Astrocyte (in vitro differentiated cells and primary cell): ENCODE measurements around the gene FAM131C. TPM values are rescaled to one million over a fixed set of nuclear protein-coding genes. Genes with fewer than 3 reads are reported as not detected.

ENCODE experiments used
- DNase-seq: peaks from one replicate; pipeline ENCODE4 v3.0.0-alpha.2; 2010; ENCODE audit warnings: low read depth
- FAIRE-seq: peaks from 2 replicates; lab custom pipeline; 2011; peaks lifted over from hg19 to GRCh38; lab: Jason Lieb, UNC
- H2AFZ ChIP-seq: 2 replicates; pipeline ENCODE4 v1.6.0; 2012; ENCODE audit warnings: low read depth, low read length, inconsistent platforms
- H3K27ac ChIP-seq: 2 replicates; pipeline ENCODE4 v1.5.1; 2011; ENCODE audit warnings: low read depth, low read length, inconsistent platforms
- H3K27me3 ChIP-seq: 2 replicates; pipeline ENCODE4 v1.6.0; 2011; ENCODE audit warnings: low read length, inconsistent platforms; ENCODE audit not compliant: insufficient read depth
- H3K36me3 ChIP-seq: 2 replicates; pipeline ENCODE4 v1.5.1; 2011; ENCODE audit warnings: low read length, inconsistent platforms; ENCODE audit not compliant: insufficient read depth
- H3K4me1 ChIP-seq: 2 replicates; pipeline ENCODE4 v1.5.1; 2011; ENCODE audit warnings: low read length, inconsistent platforms; ENCODE audit not compliant: insufficient read depth
- H3K4me2 ChIP-seq: 2 replicates; pipeline ENCODE4 v1.6.0; 2012; ENCODE audit warnings: low read length, inconsistent platforms
- H3K4me3 ChIP-seq: 2 replicates; pipeline ENCODE4 v1.5.1; 2011; ENCODE audit warnings: low read depth, mild to moderate bottlenecking, low read length, inconsistent platforms; ENCODE audit not compliant: insufficient read depth
- H3K79me2 ChIP-seq: 2 replicates; pipeline ENCODE4 v1.6.0; 2012; ENCODE audit warnings: mild to moderate bottlenecking, low read length, inconsistent platforms; ENCODE audit not compliant: insufficient read depth
- H3K9ac ChIP-seq: 2 replicates; pipeline ENCODE4 v1.6.0; 2012; ENCODE audit warnings: mild to moderate bottlenecking, low read length, inconsistent platforms
- H3K9me3 ChIP-seq: 2 replicates; pipeline ENCODE4 v1.5.1; 2012; ENCODE audit warnings: low read depth, mild to moderate bottlenecking, low read length, inconsistent platforms; ENCODE audit not compliant: insufficient read depth
- H4K20me1 ChIP-seq: 2 replicates; pipeline ENCODE4 v1.6.0; 2012; ENCODE audit warnings: low read length, inconsistent platforms; ENCODE audit not compliant: insufficient read depth
- H3K27ac Mint-ChIP-seq: one replicate; pipeline ENCODE4 v1.8.0; 2021; ENCODE audit warnings: mild to moderate bottlenecking, mixed read lengths; ENCODE audit not compliant: unreplicated experiment
- H3K27me3 Mint-ChIP-seq: one replicate; pipeline ENCODE4 v1.8.0; 2021; ENCODE audit warnings: low read depth, mixed read lengths; ENCODE audit not compliant: unreplicated experiment
- H3K36me3 Mint-ChIP-seq: one replicate; pipeline ENCODE4 v1.8.0; 2021; ENCODE audit warnings: low read depth, mixed read lengths; ENCODE audit not compliant: unreplicated experiment
- H3K4me1 Mint-ChIP-seq: one replicate; pipeline ENCODE4 v1.8.0; 2021; ENCODE audit warnings: low read depth, mixed read lengths; ENCODE audit not compliant: unreplicated experiment
- H3K4me3 Mint-ChIP-seq: one replicate; pipeline ENCODE4 v1.8.0; 2021; ENCODE audit warnings: mild to moderate bottlenecking, moderate library complexity, mixed read lengths; ENCODE audit not compliant: unreplicated experiment
- H3K9me3 Mint-ChIP-seq: one replicate; pipeline ENCODE4 v1.8.0; 2021; ENCODE audit warnings: mild to moderate bottlenecking, mixed read lengths; ENCODE audit not compliant: unreplicated experiment
- EZH2 ChIP-seq: IDR thresholded peaks from 2 replicates; pipeline ENCODE4 v1.6.1; 2012; ENCODE audit warnings: mild to moderate bottlenecking, low read length, inconsistent platforms; ENCODE audit not compliant: insufficient read depth
- total RNA-seq: library from RNA; stranded (reverse); gene quantifications from 2 replicates; pipeline ENCODE4 v1.2.1, GENCODE V29; 2021
- TF ChIP-seq, protein P1 (sequence below): IDR thresholded peaks from 2 replicates; pipeline ENCODE4 v1.5.1; 2011; ENCODE audit warnings: low read depth, mild to moderate bottlenecking, inconsistent platforms, low read length, moderate library complexity; ENCODE audit not compliant: insufficient read depth

Gene FAM131C
- total RNA-seq, 1 donor from 2014 or later = 0.11 TPM

GRCh38 chr1:16015960-16016901 is 57.2 kb downstream of the FAM131C start:
- no peak for DNase-seq
- H2AFZ ChIP-seq = no peak overlapping the region
- no peaks in the 10 kb centered on the region for H3K36me3 ChIP-seq
- no peaks in the 10 kb centered on the region for H3K9me3 ChIP-seq
- H3K4me3 ChIP-seq = no peak overlapping the region
- peaks cover 3% of the 10 kb centered on the region for H3K27me3 Mint-ChIP-seq
- no peak overlapping the region for H3K4me2 ChIP-seq
- no peaks in the 10 kb centered on the region for H4K20me1 ChIP-seq
- H3K9ac ChIP-seq = no peak overlapping the region
- no peaks in the 10 kb centered on the region for H3K79me2 ChIP-seq
- H3K27me3 ChIP-seq = no peaks in the 10 kb centered on the region
- H3K4me1 Mint-ChIP-seq = peaks cover 33% of the 10 kb centered on the region
- H3K4me3 Mint-ChIP-seq = no peak overlapping the region
- no peak for FAIRE-seq
- H3K36me3 Mint-ChIP-seq = no peaks in the 10 kb centered on the region
- H3K4me1 ChIP-seq = peaks cover 49% of the 10 kb centered on the region
- peaks cover 4% of the 10 kb centered on the region for H3K9me3 Mint-ChIP-seq
- no peak overlapping the region for H3K27ac Mint-ChIP-seq
- TF ChIP-seq, protein P1, sequence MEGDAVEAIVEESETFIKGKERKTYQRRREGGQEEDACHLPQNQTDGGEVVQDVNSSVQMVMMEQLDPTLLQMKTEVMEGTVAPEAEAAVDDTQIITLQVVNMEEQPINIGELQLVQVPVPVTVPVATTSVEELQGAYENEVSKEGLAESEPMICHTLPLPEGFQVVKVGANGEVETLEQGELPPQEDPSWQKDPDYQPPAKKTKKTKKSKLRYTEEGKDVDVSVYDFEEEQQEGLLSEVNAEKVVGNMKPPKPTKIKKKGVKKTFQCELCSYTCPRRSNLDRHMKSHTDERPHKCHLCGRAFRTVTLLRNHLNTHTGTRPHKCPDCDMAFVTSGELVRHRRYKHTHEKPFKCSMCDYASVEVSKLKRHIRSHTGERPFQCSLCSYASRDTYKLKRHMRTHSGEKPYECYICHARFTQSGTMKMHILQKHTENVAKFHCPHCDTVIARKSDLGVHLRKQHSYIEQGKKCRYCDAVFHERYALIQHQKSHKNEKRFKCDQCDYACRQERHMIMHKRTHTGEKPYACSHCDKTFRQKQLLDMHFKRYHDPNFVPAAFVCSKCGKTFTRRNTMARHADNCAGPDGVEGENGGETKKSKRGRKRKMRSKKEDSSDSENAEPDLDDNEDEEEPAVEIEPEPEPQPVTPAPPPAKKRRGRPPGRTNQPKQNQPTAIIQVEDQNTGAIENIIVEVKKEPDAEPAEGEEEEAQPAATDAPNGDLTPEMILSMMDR = no peak
- no peak for TF ChIP-seq EZH2
- H3K27ac ChIP-seq = no peak overlapping the region

DNA sequence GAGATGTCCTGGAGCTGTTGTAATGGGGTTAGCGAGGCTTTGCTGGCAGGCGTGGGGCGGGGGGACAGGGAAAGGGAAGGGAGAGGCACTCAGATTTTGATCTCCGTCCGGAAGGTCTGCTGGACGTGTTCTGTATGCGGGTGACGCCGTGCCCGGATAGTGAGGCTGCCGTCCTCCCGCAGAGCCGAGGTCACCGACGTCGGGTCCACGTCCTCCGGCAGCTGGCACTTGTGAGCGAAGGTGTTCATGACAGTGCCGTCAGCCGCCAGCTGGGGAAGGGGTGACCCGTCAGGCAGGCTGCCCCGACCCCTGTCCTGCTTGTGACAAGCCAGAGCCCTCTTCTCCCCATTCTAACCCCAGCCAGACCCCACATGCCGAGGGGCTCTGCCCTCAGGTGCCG is 58.0 kb downstream of the FAM131C start:
- TF ChIP-seq, protein P1 = no peak
- no peak for TF ChIP-seq EZH2

More for the DNA sequence above, 58.0 kb downstream of the FAM131C start:
- Histone ChIP-seq H4K20me1 (no peaks in the 10 kb centered on the region), H2AFZ (no peak overlapping the region), H3K79me2 (no peaks in the 10 kb centered on the region), H3K4me3 (no peak overlapping the region), H3K36me3 (no peaks in the 10 kb centered on the region), H3K9me3 (no peaks in the 10 kb centered on the region), H3K4me1 (peaks cover 47% of the 10 kb centered on the region), H3K4me2 (no peak overlapping the region), H3K27ac (no peak overlapping the region), H3K9ac (no peak overlapping the region), H3K27me3 (no peaks in the 10 kb centered on the region)
- DNase-seq (no peak), FAIRE-seq (no peak)
- Mint-ChIP-seq H3K27ac (no peak overlapping the region), H3K27me3 (peaks cover 4% of the 10 kb centered on the region), H3K4me3 (peak overlapping the region; percentile 40), H3K9me3 (peaks cover 4% of the 10 kb centered on the region), H3K4me1 (peaks cover 31% of the 10 kb centered on the region), H3K36me3 (no peaks in the 10 kb centered on the region)
